Panc1 (cell line): ENCODE data around the gene MACF1. TPM values are rescaled to one million over a fixed set of nuclear protein-coding genes. Genes with fewer than 3 reads are reported as not detected.

Experiments used
- ATAC-seq: fragments of 200-7000 bp; cut with Tn5 transposase; 2 replicates; pipeline ENCODE4 v1.9.1; 2020; ENCODE audit warnings: mild to moderate bottlenecking, moderate library complexity
- BruUV-seq: library from RNA; stranded (reverse); fragments of 400-500 nt; replicated peaks from 2 replicates; lab custom pipeline; 2021; lab: Mats Ljungman, UMichigan
- CTCF ChIA-PET: fragments of 300-600 bp; sonication (Branson Sonifier 250); formaldehyde crosslinking; loops from one replicate; lab custom pipeline; 2022; ENCODE audit warnings: antibody characterized with exemption; lab: Charles Lee
- POLR2A ChIA-PET: fragments of 300-600 bp; sonication (Branson Sonifier 250); formaldehyde crosslinking; loops from one replicate; lab custom pipeline; 2022; ENCODE audit warnings: antibody characterized with exemption; lab: Charles Lee
- DNase-seq: peaks from one replicate; pipeline ENCODE4 v3.0.0-alpha.2; 2010; ENCODE audit warnings: low read depth, low spot score
- H3K27ac ChIP-seq: 2 replicates; pipeline ENCODE4 v1.5.1; 2011; ENCODE audit warnings: mild to moderate bottlenecking, low read length, inconsistent platforms
- H3K27me3 ChIP-seq: fragments of 200-500 bp; sonication (Bioruptor generic); 2 replicates; pipeline ENCODE4 v1.6.0; 2014; ENCODE audit warnings: low read length, inconsistent platforms; ENCODE audit not compliant: control insufficient read depth, insufficient read depth
- H3K36me3 ChIP-seq: fragments of 200-500 bp; sonication (Bioruptor generic); 2 replicates; pipeline ENCODE4 v1.5.1; 2014; ENCODE audit warnings: inconsistent platforms, mild to moderate bottlenecking, low read length, moderate library complexity; ENCODE audit not compliant: control insufficient read depth, insufficient read depth
- H3K4me1 ChIP-seq: 2 replicates; pipeline ENCODE4 v1.5.1; 2011; ENCODE audit warnings: inconsistent platforms, mild to moderate bottlenecking, low read length, moderate library complexity; ENCODE audit not compliant: control insufficient read depth, insufficient read depth
- H3K4me3 ChIP-seq, 2 experiments: 2 replicates each; pipeline ENCODE4 v1.5.1; 2011 to 2012; ENCODE audit warnings: low read depth in 2 of 2, low read length in 2 of 2, mild to moderate bottlenecking in 2 of 2, inconsistent platforms in 1 of 2, moderate library complexity in 1 of 2
- H3K9me3 ChIP-seq: fragments of 200-500 bp; sonication (Bioruptor generic); 2 replicates; pipeline ENCODE4 v1.5.1; 2014; ENCODE audit warnings: low read depth, mild to moderate bottlenecking, inconsistent platforms, low read length, moderate library complexity; ENCODE audit not compliant: control insufficient read depth, insufficient read depth
- CTCF ChIP-seq: fragments of 450-650 bp; IDR thresholded peaks from 2 replicates; pipeline ENCODE4 v1.5.1; 2017; ENCODE audit warnings: mild to moderate bottlenecking
- POLR2AphosphoS5 ChIP-seq: IDR thresholded peaks from 2 replicates; pipeline ENCODE4 v1.6.1; 2012; ENCODE audit warnings: mild to moderate bottlenecking, low read depth, low read length, moderate library complexity
- REST ChIP-seq, 2 experiments: IDR thresholded peaks; 2 replicates each; pipeline ENCODE4 v1.6.1; 2011 to 2012; ENCODE audit warnings: low read depth in 2 of 2, control low read depth in 1 of 2, low read length in 1 of 2, mild to moderate bottlenecking in 1 of 2, moderate library complexity in 1 of 2; ENCODE audit not compliant: insufficient read depth in 1 of 2
- SIN3A ChIP-seq: IDR thresholded peaks from 2 replicates; pipeline ENCODE4 v1.6.1; 2012; ENCODE audit warnings: low read depth, mild to moderate bottlenecking, low read length, moderate library complexity, borderline replicate concordance; ENCODE audit not compliant: insufficient read depth
- TCF7L2 ChIP-seq: IDR thresholded peaks from 2 replicates; pipeline ENCODE4 v1.6.1; 2011; ENCODE audit warnings: mild to moderate bottlenecking, low read depth, low read length, inconsistent platforms
- in situ Hi-C: cut with HindIII; loops from 2 replicates; pipeline ENCODE4 v1.10.0; 2016; ENCODE audit warnings: low sequenced_read_pairs, low pct_unique_long_range_greater_than_20kb
- intact Hi-C: fragments of 100-400 bp; cut with micrococcal nuclease; formaldehyde crosslinking; loops from one replicate; pipeline ENCODE4 v1.10.0; 2022; ENCODE audit not compliant: unreplicated experiment
- total RNA-seq: library from RNA; stranded (reverse); gene quantifications from one replicate; pipeline ENCODE4 v1.2.1, GENCODE V29; 2021; ENCODE audit not compliant: unreplicated experiment

The MACF1 gene
- total RNA-seq, 1 experiment from 2014 or later, result 413 TPM

- ChIA-PET CTCF (no interaction called here), POLR2A (no interaction called here)
- no peaks in the 10 kb centered on the region for H3K27me3 ChIP-seq
- no peaks in the 10 kb centered on the region for H3K4me1 ChIP-seq
- H3K27ac ChIP-seq, result no peak overlapping the region
- no peak overlapping the region for H3K4me3 ChIP-seq
- intact Hi-C loops (no loop called here), in situ Hi-C loops (no loop called here)
- peaks cover 24% of the 10 kb centered on the region for H3K36me3 ChIP-seq
- DNase-seq, result no peak
- no TSS peak for BruUV-seq
- no peaks in the 10 kb centered on the region for H3K9me3 ChIP-seq
- no peak for TF ChIP-seq TCF7L2
- no peak for TF ChIP-seq POLR2AphosphoS5
- no peak for TF ChIP-seq CTCF
- TF ChIP-seq SIN3A, result no peak
- no peak for TF ChIP-seq REST (IDR thresholded peaks at IDR 0.05; ENCODE audit: insufficient read depth in 1 of 2, low read depth in 2 of 2, low read length in 1 of 2)
- ATAC-seq, result no peak
Measured at GRCh38 chr1:39346872-39347271, 142.4 kb downstream of the MACF1 start.

- ChIA-PET POLR2A (no interaction called here), CTCF (no interaction called here)
- ATAC-seq (no peak), DNase-seq (no peak)
- Histone ChIP-seq H3K4me3 (no peak overlapping the region), H3K27ac (no peak overlapping the region), H3K4me1 (no peaks in the 10 kb centered on the region), H3K27me3 (no peaks in the 10 kb centered on the region), H3K36me3 (peaks cover 23% of the 10 kb centered on the region), H3K9me3 (no peaks in the 10 kb centered on the region)
- BruUV-seq, result no TSS peak
- TF ChIP-seq TCF7L2 (no peak), REST (IDR thresholded peaks at IDR 0.05; ENCODE audit: insufficient read depth in 1 of 2, low read depth in 2 of 2, low read length in 1 of 2) (no peak), CTCF (no peak), POLR2AphosphoS5 (no peak), SIN3A (no peak)
- intact Hi-C loops (no loop called here), in situ Hi-C loops (no loop called here)
Measured at GRCh38 chr1:39348278-39348677, 143.8 kb downstream of the MACF1 start.
